ENCODE data around the gene CCNDBP1. TPM values are rescaled to one million over a fixed set of nuclear protein-coding genes. Genes with fewer than 3 reads are reported as not detected.
"Not testable (repeated sequence)": the region's sequence is repeated elsewhere in the genome, so short reads cannot be mapped to it uniquely, and the experiment has no call there.

CCNDBP1 gene
- total RNA-seq, 1 donor from 2014 or later = 54.4 TPM

DNA sequence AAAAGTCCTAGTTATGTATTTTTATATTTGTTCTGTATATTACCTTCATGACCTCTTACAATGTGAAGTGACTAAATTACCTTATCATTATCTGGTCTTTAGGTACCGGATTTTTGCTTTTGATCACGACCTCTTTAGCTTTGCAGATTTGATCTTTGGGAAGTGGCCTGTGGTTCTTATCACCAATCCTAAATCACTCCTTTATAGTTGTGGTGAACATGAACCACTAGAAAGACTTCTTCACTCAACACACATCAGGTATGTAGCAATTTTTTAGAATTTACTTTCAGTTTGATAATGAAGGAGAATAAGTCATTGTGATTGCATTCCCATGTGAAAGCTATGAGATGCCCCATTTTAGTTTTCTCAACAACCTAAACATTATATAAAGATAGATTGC, 33.5 kb upstream of the CCNDBP1 start:
- Histone ChIP-seq H3K27me3 (ENCODE audit: low read depth) (no peaks in the 10 kb centered on the region), H3K4me3 (no peak overlapping the region), H3K4me1 (no peaks in the 10 kb centered on the region), H3K9me3 (replicated peaks) (no peaks in the 10 kb centered on the region), H3K36me3 (peaks cover 95% of the 10 kb centered on the region), H3K27ac (replicated peaks) (no peak overlapping the region)
- no peak for DNase-seq
- TF ChIP-seq, protein P1, sequence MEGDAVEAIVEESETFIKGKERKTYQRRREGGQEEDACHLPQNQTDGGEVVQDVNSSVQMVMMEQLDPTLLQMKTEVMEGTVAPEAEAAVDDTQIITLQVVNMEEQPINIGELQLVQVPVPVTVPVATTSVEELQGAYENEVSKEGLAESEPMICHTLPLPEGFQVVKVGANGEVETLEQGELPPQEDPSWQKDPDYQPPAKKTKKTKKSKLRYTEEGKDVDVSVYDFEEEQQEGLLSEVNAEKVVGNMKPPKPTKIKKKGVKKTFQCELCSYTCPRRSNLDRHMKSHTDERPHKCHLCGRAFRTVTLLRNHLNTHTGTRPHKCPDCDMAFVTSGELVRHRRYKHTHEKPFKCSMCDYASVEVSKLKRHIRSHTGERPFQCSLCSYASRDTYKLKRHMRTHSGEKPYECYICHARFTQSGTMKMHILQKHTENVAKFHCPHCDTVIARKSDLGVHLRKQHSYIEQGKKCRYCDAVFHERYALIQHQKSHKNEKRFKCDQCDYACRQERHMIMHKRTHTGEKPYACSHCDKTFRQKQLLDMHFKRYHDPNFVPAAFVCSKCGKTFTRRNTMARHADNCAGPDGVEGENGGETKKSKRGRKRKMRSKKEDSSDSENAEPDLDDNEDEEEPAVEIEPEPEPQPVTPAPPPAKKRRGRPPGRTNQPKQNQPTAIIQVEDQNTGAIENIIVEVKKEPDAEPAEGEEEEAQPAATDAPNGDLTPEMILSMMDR (IDR thresholded peaks at IDR 0.05; ENCODE audit: borderline replicate concordance) = no peak
- intact Hi-C loops (cut with micrococcal nuclease) = no loop called here

DNA sequence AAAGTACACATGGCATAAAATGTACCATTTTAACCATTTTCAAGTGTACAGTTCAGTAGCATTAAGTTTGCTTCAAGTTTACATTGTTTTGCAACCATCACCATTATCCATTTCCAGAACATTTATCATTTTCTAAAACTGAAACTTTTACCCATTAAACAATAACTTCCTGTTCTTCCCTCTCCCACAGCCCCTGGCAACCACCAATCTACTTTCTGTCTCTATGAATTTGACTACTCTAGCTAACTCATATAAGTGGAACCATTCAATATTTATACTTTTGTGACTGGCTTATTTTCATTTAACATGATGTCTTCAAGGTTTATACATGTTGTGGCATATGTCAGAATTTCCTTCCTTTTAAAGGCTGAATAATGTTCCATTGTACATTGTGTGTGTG, 31.9 kb upstream of the CCNDBP1 start:
- no peak overlapping the region for H3K27ac ChIP-seq (replicated peaks)
- H3K36me3 ChIP-seq = peaks cover 95% of the 10 kb centered on the region
- H3K4me1 ChIP-seq = no peaks in the 10 kb centered on the region
- intact Hi-C loops (cut with micrococcal nuclease) = no loop called here
- H3K4me3 ChIP-seq = no peak overlapping the region
- no peaks in the 10 kb centered on the region for H3K27me3 ChIP-seq (ENCODE audit: low read depth)
- DNase-seq = no peak
- H3K9me3 ChIP-seq (replicated peaks) = no peaks in the 10 kb centered on the region
- TF ChIP-seq, protein P1 (IDR thresholded peaks at IDR 0.05; ENCODE audit: borderline replicate concordance) = no peak

DNA sequence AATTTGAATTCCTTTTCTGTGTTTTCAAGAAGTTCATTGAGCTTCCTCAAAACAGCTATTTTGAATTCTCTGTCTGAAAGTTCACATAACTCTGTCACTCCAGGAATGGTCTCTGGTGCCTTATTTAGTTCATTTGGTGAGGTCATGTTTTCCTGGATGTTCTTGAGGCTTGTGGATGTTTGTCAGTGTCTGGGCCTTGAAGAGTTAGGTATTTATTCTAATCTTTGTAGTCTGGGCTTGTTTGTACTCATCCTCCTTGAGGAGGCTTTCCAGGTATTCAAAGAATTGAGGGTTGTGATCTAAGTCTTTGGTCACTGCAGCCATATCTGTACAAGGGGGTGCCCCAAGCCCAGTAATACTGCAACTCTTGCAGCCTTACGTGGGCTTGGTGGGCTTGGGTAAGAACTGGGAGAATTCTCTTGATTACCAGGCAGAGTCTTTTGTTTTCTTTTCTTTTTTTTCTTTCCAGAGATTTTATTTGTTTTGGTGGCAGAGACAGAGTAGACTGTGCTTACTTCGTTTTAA, 19.3 kb upstream of the CCNDBP1 start:
- intact Hi-C loops (cut with micrococcal nuclease) = no loop called here
- TF ChIP-seq, protein P1 (IDR thresholded peaks at IDR 0.05; ENCODE audit: borderline replicate concordance) = no peak
- H3K36me3 ChIP-seq = peaks cover 62% of the 10 kb centered on the region

DNA sequence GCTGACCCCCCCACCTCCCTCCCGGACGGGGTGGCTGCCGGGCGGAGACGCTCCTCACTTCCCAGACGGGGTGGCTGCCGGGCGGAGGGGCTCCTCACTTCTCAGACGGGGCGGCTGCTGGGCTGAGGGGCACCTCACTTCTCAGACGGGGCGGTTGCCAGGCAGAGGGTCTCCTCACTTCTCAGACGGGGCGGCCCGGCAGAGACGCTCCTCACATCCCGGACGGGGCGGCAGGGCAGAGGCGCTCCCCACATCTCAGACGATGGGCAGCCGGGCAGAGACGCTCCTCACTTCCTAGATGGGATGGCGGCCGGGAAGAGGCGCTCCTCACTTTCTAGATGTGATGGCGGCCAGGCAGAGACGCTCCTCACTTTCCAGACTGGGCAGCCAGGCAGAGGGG, 17.9 kb upstream of the CCNDBP1 start:
- peaks cover 12% of the 10 kb centered on the region for H3K4me1 ChIP-seq
- H3K27me3 ChIP-seq (ENCODE audit: low read depth); H3K9me3 ChIP-seq (replicated peaks); H3K27ac ChIP-seq (replicated peaks); DNase-seq; intact Hi-C loops (cut with micrococcal nuclease); H3K4me3 ChIP-seq: not testable (repeated sequence)
- peaks cover 60% of the 10 kb centered on the region for H3K36me3 ChIP-seq

More for the DNA sequence above, 19.3 kb upstream of the CCNDBP1 start:
- DNase-seq = no peak
- no peak overlapping the region for H3K4me3 ChIP-seq
- peaks cover 12% of the 10 kb centered on the region for H3K4me1 ChIP-seq
- H3K27me3 ChIP-seq (ENCODE audit: low read depth) = no peaks in the 10 kb centered on the region
- no peak overlapping the region for H3K27ac ChIP-seq (replicated peaks)
- no peaks in the 10 kb centered on the region for H3K9me3 ChIP-seq (replicated peaks)

DNA sequence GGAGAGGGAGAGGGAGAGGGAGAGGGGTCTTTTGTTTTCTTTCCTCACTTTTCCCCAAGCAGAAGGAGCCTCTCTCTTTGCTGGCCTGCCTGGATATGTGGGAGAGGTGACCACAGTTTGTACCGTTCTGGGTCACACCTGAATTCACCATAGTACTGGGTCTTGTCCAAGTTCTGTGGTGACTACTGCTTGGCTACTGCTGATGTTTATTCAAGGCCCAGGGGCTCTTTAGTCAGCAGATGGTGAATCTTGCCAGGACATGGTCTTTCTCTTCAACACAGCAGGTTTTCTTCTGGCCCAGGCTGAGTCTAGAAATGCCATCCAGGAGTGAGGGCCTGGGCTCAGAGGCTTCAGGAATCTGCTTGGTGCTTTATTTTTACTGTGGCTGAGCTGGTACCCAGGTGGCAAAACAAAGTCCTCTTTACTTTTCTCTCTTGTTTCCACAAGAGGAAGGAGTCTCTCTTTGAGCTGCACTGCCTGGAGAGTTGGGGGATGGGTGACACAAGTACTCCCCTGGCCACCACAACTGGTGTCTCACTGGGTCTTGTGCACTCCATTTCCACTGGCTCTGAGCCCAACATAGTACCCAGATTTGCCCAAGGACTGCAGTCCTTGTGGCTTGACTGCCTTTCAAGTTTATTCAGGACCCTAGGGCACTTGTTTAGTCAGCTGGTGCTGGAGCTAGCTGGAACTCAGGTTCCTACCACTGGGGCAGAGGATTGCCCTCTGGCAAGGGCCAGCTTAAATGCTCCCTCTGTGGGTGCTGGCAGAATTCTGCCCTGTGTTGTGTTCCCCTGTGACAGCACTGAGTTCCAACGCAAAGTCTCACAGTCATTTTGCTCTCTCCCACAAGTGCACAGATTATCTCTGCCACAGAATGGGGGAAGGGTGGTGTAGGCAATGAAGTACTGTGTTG, 16.8 kb upstream of the CCNDBP1 start:
- Histone ChIP-seq H3K9me3 (replicated peaks) (no peaks in the 10 kb centered on the region), H3K4me1 (peaks cover 12% of the 10 kb centered on the region), H3K4me3 (no peak overlapping the region), H3K27me3 (ENCODE audit: low read depth) (no peaks in the 10 kb centered on the region), H3K36me3 (peaks cover 64% of the 10 kb centered on the region), H3K27ac (replicated peaks) (peak overlapping the region; percentile 78)
- DNase-seq = no peak
- intact Hi-C loops (cut with micrococcal nuclease) = no loop called here
- TF ChIP-seq, protein P1 (IDR thresholded peaks at IDR 0.05; ENCODE audit: borderline replicate concordance) = peak; percentile 11

DNA sequence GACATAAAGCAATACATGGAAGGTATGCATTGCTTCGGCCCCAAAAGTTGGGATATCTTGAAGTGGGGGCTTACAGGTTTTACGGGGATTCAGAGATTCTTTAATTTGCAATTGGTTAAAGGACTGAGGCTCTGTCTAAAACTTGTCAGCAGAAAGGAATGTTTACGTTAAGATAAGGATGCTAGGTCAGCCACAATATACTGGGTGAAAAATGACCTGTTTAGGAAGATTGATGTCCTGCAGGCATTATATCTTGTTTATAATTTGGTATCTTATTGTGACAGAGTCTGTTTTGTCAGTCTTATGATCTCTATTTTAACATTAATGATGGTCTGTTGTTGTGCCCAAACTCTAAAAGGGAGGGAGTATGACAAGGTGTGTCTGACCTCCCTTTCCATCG, 15.3 kb upstream of the CCNDBP1 start:
- no peak for DNase-seq
- H3K4me3 ChIP-seq = no peak overlapping the region
- no peak overlapping the region for H3K27ac ChIP-seq (replicated peaks)
- intact Hi-C loops (cut with micrococcal nuclease) = no loop called here
- no peaks in the 10 kb centered on the region for H3K27me3 ChIP-seq (ENCODE audit: low read depth)
- TF ChIP-seq, protein P1 (IDR thresholded peaks at IDR 0.05; ENCODE audit: borderline replicate concordance) = no peak
- peaks cover 12% of the 10 kb centered on the region for H3K4me1 ChIP-seq
- H3K36me3 ChIP-seq = peaks cover 66% of the 10 kb centered on the region
- no peaks in the 10 kb centered on the region for H3K9me3 ChIP-seq (replicated peaks)

DNA sequence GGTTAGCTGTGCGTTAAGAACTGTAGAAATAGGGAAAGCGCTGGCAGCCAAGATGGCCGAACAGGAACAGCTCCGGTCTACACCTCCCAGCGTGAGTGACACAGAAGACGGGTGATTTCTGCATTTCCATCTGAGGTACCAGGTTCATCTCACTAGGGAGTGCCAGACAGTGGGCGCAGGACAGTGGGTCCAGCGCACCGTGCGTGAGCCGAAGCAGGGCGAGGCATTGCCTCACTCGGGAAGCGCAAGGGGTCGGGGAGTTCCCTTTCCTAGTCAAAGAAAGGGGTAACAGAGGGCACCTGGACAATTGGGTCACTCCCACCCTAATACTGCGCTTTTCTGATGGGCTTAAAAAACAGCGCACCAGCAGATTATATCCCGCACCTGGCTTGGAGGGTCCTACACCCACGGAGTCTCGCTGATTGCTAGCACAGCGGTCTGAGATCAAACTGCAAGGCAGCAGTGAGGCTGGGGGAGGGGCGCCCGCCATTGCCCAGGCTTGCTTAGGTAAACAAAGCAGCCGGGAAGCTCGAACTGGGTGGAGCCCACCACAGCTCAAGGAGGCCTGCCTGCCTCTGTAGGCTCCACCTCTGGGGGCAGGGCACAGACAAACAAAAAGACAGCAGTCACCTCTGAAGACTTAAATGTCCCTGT, 9.4 kb upstream of the CCNDBP1 start:
- H3K4me3 ChIP-seq; H3K4me1 ChIP-seq; H3K27ac ChIP-seq (replicated peaks); DNase-seq; intact Hi-C loops (cut with micrococcal nuclease); H3K27me3 ChIP-seq (ENCODE audit: low read depth); H3K9me3 ChIP-seq (replicated peaks): not testable (repeated sequence)
- H3K36me3 ChIP-seq = peaks cover 53% of the 10 kb centered on the region

DNA sequence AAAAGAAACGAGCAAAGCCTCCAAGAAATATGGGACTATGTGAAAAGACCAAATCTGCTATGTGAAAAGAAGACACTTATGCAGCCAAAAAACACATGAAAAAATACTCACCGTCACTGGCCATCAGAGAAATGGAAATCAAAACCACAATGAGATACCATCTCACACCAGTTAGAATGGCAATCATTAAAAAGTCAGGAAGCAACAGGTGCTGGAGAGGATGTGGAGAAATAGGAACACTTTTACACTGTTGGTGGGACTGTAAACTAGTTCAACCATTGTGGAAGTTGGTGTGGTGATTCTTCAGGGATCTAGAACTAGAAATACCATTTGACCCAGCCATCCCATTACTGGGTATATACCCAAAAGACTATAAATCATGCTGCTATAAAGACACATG, 8.1 kb upstream of the CCNDBP1 start:
- H3K27ac ChIP-seq (replicated peaks); intact Hi-C loops (cut with micrococcal nuclease); H3K4me1 ChIP-seq; DNase-seq; H3K27me3 ChIP-seq (ENCODE audit: low read depth); H3K9me3 ChIP-seq (replicated peaks); H3K4me3 ChIP-seq: not testable (repeated sequence)
- H3K36me3 ChIP-seq = peaks cover 51% of the 10 kb centered on the region
